Activated naive CD4-positive, alpha-beta T cell treated with anti-CD3 and anti-CD28 coated beads, Interleukin-2, amount 50 U/mL, for 72 hours (primary cell): ENCODE results near the gene RFX8. TPM values are rescaled to one million over a fixed set of nuclear protein-coding genes. Genes with fewer than 3 reads are reported as not detected.
"Not testable (repeated sequence)": the region's sequence is repeated elsewhere in the genome, so short reads cannot be mapped to it uniquely, and the experiment has no call there.

Experiments
- ATAC-seq, 2 donors: fragments of 150-1000 bp; cut with Tn5 transposase; 2 replicates each; pipeline ENCODE4 v1.10.0; 2021; ENCODE audit warnings: mild to moderate bottlenecking in 2 of 2, moderate library complexity in 2 of 2
- DNase-seq, 2 donors: peaks; one replicate each; pipeline ENCODE4 v3.0.0; 2021 to 2022; ENCODE audit warnings: low spot score in 2 of 2
- H3K27ac Mint-ChIP-seq, 2 donors: one replicate each; pipeline ENCODE4 v1.8.0; 2022; ENCODE audit warnings: mild to moderate bottlenecking in 2 of 2, mixed read lengths in 2 of 2
- H3K36me3 Mint-ChIP-seq, 2 donors: one replicate each; pipeline ENCODE4 v1.8.0; 2022; ENCODE audit warnings: mixed read lengths in 2 of 2
- H3K9me3 Mint-ChIP-seq, 2 donors: one replicate each; pipeline ENCODE4 v1.8.0; 2022; ENCODE audit warnings: mixed read lengths in 2 of 2
- total RNA-seq, 2 donors: library from RNA; stranded (reverse); gene quantifications; one replicate each; pipeline ENCODE4 v1.2.3, GENCODE V29; 2022

Gene RFX8
- total RNA-seq, 2 donors from 2014 or later, result 0.76 to 1.9 TPM

GRCh38 chr2:101359410-101359954, 115.4 kb downstream of the RFX8 start:
- no peak for DNase-seq
- Mint-ChIP-seq H3K36me3 (no peaks in the 10 kb centered on the region), H3K27ac (no peak overlapping the region), H3K9me3 (no peaks in the 10 kb centered on the region)
- no peak for ATAC-seq

- H3K9me3 Mint-ChIP-seq, result no peaks in the 10 kb centered on the region
- ATAC-seq, result no peak
- H3K36me3 Mint-ChIP-seq, result no peaks in the 10 kb centered on the region
- DNase-seq, result no peak
- no peak overlapping the region for H3K27ac Mint-ChIP-seq
Observed at GRCh38 chr2:101357376-101357775, 117.5 kb downstream of the RFX8 start.

GRCh38 chr2:101356521-101356920, 118.4 kb downstream of the RFX8 start:
- no peak for DNase-seq
- Mint-ChIP-seq H3K36me3 (no peaks in the 10 kb centered on the region), H3K27ac (no peak overlapping the region), H3K9me3 (no peaks in the 10 kb centered on the region)
- no peak for ATAC-seq

GRCh38 chr2:101356055-101356454, 118.9 kb downstream of the RFX8 start:
- H3K36me3 Mint-ChIP-seq, result no peaks in the 10 kb centered on the region

GRCh38 chr2:101355401-101356054, 119.4 kb downstream of the RFX8 start:
- H3K36me3 Mint-ChIP-seq, result no peaks in the 10 kb centered on the region

More at GRCh38 chr2:101356055-101356454, 118.9 kb downstream of the RFX8 start:
- H3K27ac Mint-ChIP-seq, result no peak overlapping the region
- ATAC-seq (no peak), DNase-seq (no peak)
- H3K9me3 Mint-ChIP-seq, result no peaks in the 10 kb centered on the region

GRCh38 chr2:101354420-101355311, 120.2 kb downstream of the RFX8 start:
- Mint-ChIP-seq H3K9me3 (no peaks in the 10 kb centered on the region), H3K36me3 (no peaks in the 10 kb centered on the region), H3K27ac (no peak overlapping the region)
- ATAC-seq (no peak), DNase-seq (no peak)

More at GRCh38 chr2:101355401-101356054, 119.4 kb downstream of the RFX8 start:
- DNase-seq (no peak), ATAC-seq (no peak)
- H3K9me3 Mint-ChIP-seq, result no peaks in the 10 kb centered on the region
- no peak overlapping the region for H3K27ac Mint-ChIP-seq

GRCh38 chr2:101352631-101353030, 122.3 kb downstream of the RFX8 start:
- DNase-seq, ATAC-seq, H3K9me3 Mint-ChIP-seq, H3K36me3 Mint-ChIP-seq, H3K27ac Mint-ChIP-seq: not testable (repeated sequence)

- Mint-ChIP-seq H3K36me3 (no peaks in the 10 kb centered on the region), H3K27ac (no peak overlapping the region), H3K9me3 (no peaks in the 10 kb centered on the region)
- DNase-seq, result no peak
- ATAC-seq, result no peak
Observed at GRCh38 chr2:101351207-101351606, 123.7 kb downstream of the RFX8 start.

GRCh38 chr2:101349893-101350662, 124.8 kb downstream of the RFX8 start:
- ATAC-seq, result no peak
- no peak for DNase-seq
- H3K27ac Mint-ChIP-seq, result no peak overlapping the region
- no peaks in the 10 kb centered on the region for H3K36me3 Mint-ChIP-seq
- no peaks in the 10 kb centered on the region for H3K9me3 Mint-ChIP-seq

- DNase-seq (no peak), ATAC-seq (no peak)
- no peaks in the 10 kb centered on the region for H3K9me3 Mint-ChIP-seq
Observed at GRCh38 chr2:101348883-101349282, 126.0 kb downstream of the RFX8 start.

More at GRCh38 chr2:101348883-101349282, 126.0 kb downstream of the RFX8 start:
- Mint-ChIP-seq H3K27ac (no peak overlapping the region), H3K36me3 (no peaks in the 10 kb centered on the region)

Other genes starting within 250 kb of the RFX8 start
- 10 to 100 TPM; 46.1 to 56.4 TPM for gene CNOT11, start 222.2 kb downstream of the RFX8 start, total RNA-seq
- gene RNF149, start 166.4 kb downstream of the RFX8 start, total RNA-seq, result 10 to 100 TPM; 46.8 to 54.1 TPM
- not detected for gene CREG2, start 87.6 kb downstream of the RFX8 start, total RNA-seq
- gene MAP4K4, start 222.6 kb upstream of the RFX8 start, total RNA-seq, result 10 to 100 TPM; 82.9 to 94.3 TPM